Karpas-422 (cell line): Measurements from ENCODE around the gene TKFC. TPM values are rescaled to one million over a fixed set of nuclear protein-coding genes. Genes with fewer than 3 reads are reported as not detected.
A peak's percentile ranks its signal among the peaks of the same experiment; 100 is the strongest.

ENCODE experiments used
- DNase-seq: peaks from one replicate; pipeline ENCODE4 v3.0.0-alpha.2; 2015
- H2AFZ ChIP-seq: fragments of 200-600 bp; sonication (generic); 2 replicates; pipeline ENCODE4 v1.6.1; 2014; ENCODE audit warnings: antibody characterized with exemption, low read length, mixed read lengths
- H3K27ac ChIP-seq: fragments of 200-600 bp; sonication (generic); 2 replicates; pipeline ENCODE4 v1.5.1; 2014; ENCODE audit warnings: mild to moderate bottlenecking, low read length, moderate library complexity
- H3K27me3 ChIP-seq: fragments of 200-600 bp; sonication (generic); 2 replicates; pipeline ENCODE4 v1.6.1; 2014; ENCODE audit warnings: low read length, mixed read lengths
- H3K36me3 ChIP-seq: fragments of 200-600 bp; sonication (generic); 2 replicates; pipeline ENCODE4 v1.6.1; 2014; ENCODE audit warnings: low read length, mixed read lengths; ENCODE audit not compliant: insufficient read depth
- H3K4me1 ChIP-seq: fragments of 200-600 bp; sonication (generic); 2 replicates; pipeline ENCODE4 v1.6.1; 2014; ENCODE audit warnings: mild to moderate bottlenecking, low read length, mixed read lengths
- H3K4me2 ChIP-seq: fragments of 200-600 bp; sonication (generic); 2 replicates; pipeline ENCODE4 v1.6.1; 2014; ENCODE audit warnings: low read length, low read depth, mild to moderate bottlenecking; ENCODE audit not compliant: poor library complexity, severe bottlenecking
- H3K4me3 ChIP-seq: fragments of 200-600 bp; sonication (generic); 2 replicates; pipeline ENCODE4 v1.5.1; 2014; ENCODE audit warnings: mild to moderate bottlenecking, antibody characterized with exemption, low read length, mixed read lengths
- H3K79me2 ChIP-seq: fragments of 200-600 bp; sonication (generic); 2 replicates; pipeline ENCODE4 v1.6.1; 2014; ENCODE audit warnings: mild to moderate bottlenecking, low read length, mixed read lengths
- H3K9ac ChIP-seq: fragments of 200-600 bp; sonication (generic); 2 replicates; pipeline ENCODE4 v1.6.0; 2014; ENCODE audit warnings: low read length
- H3K9me2 ChIP-seq: fragments of 200-600 bp; sonication (generic), shearing (Covaris generic); replicated peaks from 2 replicates; pipeline ENCODE4 v1.6.0; 2014; ENCODE audit warnings: mild to moderate bottlenecking, low read length, moderate library complexity; ENCODE audit not compliant: insufficient read depth
- H3K9me3 ChIP-seq: fragments of 300-700, 200-600 bp; sonication (generic); 2 replicates; pipeline ENCODE4 v1.6.1; 2014; ENCODE audit warnings: low read length, mixed read lengths
- H4K20me1 ChIP-seq: fragments of 200-600 bp; sonication (generic); 2 replicates; pipeline ENCODE4 v1.6.1; 2014; ENCODE audit warnings: mild to moderate bottlenecking, antibody characterized with exemption, low read length, low read depth; ENCODE audit not compliant: insufficient read depth
- total RNA-seq: library from RNA; depleted of rRNA; stranded (reverse); fragments of >200 nt; shearing (Covaris generic); gene quantifications from 2 replicates; pipeline ENCODE4 v1.2.3, GENCODE V29; 2014; ENCODE audit warnings: low replicate concordance

Gene TKFC
- total RNA-seq, 1 experiment from 2014 or later: 72.6 TPM

DNA sequence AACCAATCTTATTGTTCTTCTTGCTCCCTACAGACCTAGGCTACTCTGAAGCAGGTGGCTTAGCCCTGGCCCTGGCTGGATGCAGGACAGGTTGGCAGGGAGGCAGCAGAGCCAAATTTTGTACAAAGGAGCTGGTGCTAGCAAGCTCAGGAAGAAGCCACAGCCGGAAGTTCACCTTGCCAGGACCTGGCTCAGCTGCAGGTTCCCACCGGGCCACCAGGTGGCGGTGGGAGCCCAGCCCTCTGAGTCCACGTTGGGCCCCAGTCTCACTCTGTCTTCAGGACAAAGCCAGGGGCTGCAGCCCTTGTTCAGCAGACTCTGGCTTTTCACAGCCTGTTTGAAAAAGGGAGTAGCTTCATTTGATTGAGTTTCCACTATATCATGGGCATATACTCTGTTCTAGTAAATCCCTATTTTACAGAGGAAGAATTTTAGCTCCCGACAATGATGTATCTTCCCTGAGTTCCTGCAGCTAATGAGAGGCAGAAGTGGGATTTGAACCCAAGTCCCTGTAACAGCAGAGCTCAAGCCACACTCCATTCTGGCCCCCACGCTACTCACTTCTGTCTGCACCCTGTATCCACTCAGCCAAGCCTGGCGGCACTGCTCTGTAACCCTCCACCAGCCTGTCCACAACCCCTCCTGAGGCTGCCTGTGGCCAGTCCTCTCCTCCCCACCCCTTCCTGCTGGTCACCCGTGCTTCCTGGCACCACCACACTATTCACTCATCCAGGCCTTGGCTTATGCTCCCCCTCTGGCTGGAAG, 3.3 kb downstream of the TKFC start:
- Histone ChIP-seq H3K36me3 (no peaks in the 10 kb centered on the region; the same call in 1 of the 2 replicates), H3K27me3 (no peaks in the 10 kb centered on the region), H2AFZ (no peak overlapping the region; the same call in 1 of the 2 replicates), H4K20me1 (peaks cover 12% of the 10 kb centered on the region), H3K9me3 (no peaks in the 10 kb centered on the region), H3K4me1 (peaks cover 37% of the 10 kb centered on the region), H3K79me2 (peaks cover 32% of the 10 kb centered on the region), H3K4me3 (no peak overlapping the region), H3K4me2 (peak overlapping the region; percentile 25), H3K9me2 (no peaks in the 10 kb centered on the region), H3K9ac (peak overlapping the region; percentile 53), H3K27ac (no peak overlapping the region)
- DNase-seq: peak; percentile 95

DNA sequence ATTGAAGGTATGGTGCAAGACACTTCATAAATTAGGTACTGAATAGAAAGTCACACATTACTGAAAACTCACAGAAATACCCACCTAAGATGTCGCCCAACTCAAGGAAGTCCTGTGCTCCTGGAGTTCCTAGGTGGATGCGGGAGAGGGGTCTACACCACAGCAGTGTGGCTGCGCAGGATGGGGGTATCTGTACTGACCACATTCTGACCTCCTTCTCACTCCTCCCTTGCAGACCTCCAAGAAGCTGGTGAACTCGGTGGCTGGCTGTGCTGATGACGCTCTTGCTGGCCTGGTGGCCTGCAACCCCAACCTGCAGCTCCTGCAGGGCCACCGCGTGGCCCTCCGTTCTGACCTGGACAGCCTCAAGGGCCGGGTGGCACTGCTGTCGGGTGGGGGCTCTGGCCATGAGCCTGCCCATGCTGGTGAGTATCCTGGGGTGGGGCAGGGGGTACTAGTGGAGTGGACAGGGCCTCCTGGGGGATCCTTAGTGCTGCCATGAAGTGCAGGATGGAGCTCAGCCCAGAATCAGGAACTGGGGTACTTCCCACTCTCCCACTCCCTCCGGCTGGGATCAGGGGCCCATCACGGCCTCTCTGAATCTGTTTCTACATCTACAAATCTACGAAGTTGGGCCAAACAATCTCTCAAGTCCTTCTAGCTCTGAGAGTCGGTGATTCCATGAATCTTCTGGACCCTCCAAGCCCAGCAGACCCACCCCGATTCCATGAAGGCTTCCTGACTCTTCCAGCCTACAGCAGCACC, 4.9 kb downstream of the TKFC start:
- no peak overlapping the region for H3K4me2 ChIP-seq
- peaks cover 5% of the 10 kb centered on the region for H3K36me3 ChIP-seq
- DNase-seq: no peak
- no peaks in the 10 kb centered on the region for H3K27me3 ChIP-seq
- H3K27ac ChIP-seq: no peak overlapping the region
- no peaks in the 10 kb centered on the region for H3K9me3 ChIP-seq
- peaks cover 30% of the 10 kb centered on the region for H3K4me1 ChIP-seq
- no peaks in the 10 kb centered on the region for H4K20me1 ChIP-seq
- no peak overlapping the region for H2AFZ ChIP-seq
- H3K4me3 ChIP-seq: no peak overlapping the region
- H3K9ac ChIP-seq: no peak overlapping the region
- peaks cover 17% of the 10 kb centered on the region for H3K79me2 ChIP-seq
- H3K9me2 ChIP-seq: no peaks in the 10 kb centered on the region

DNA sequence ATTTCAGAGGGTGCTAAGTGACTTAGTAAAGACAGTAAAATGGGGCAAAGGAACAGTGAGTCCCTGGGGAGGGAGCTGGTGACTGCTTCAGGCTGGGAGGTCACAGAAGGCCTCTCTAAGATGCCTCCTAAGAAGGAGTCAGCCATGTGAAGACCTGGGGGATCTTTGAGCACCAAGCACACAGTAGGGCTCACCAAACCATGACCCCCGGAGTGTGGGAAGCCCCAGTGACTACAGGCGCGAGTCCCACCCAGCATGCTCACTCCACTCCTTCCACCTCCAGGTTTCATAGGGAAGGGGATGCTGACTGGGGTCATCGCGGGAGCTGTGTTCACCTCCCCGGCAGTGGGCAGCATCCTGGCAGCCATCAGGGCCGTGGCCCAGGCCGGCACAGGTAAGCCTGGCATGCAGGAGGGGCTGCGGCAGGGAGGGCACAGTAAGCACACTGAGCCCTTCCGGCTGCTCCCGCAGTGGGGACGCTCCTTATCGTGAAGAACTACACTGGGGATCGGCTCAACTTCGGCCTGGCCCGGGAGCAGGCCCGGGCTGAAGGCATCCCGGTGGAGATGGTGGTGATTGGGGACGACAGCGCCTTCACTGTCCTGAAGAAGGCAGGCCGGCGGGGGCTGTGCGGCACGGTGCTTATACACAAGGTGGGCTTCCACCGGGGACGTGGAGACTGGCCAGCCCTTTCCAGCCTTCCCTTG, 5.9 kb downstream of the TKFC start:
- Histone ChIP-seq H3K9me2 (no peaks in the 10 kb centered on the region), H3K4me2 (no peak overlapping the region), H3K4me1 (peaks cover 25% of the 10 kb centered on the region), H3K79me2 (peaks cover 9% of the 10 kb centered on the region), H3K4me3 (no peak overlapping the region), H3K9ac (no peak overlapping the region), H3K9me3 (no peaks in the 10 kb centered on the region), H4K20me1 (no peaks in the 10 kb centered on the region), H3K27me3 (no peaks in the 10 kb centered on the region), H3K27ac (no peak overlapping the region), H3K36me3 (peaks cover 5% of the 10 kb centered on the region), H2AFZ (no peak overlapping the region)
- no peak for DNase-seq

DNA sequence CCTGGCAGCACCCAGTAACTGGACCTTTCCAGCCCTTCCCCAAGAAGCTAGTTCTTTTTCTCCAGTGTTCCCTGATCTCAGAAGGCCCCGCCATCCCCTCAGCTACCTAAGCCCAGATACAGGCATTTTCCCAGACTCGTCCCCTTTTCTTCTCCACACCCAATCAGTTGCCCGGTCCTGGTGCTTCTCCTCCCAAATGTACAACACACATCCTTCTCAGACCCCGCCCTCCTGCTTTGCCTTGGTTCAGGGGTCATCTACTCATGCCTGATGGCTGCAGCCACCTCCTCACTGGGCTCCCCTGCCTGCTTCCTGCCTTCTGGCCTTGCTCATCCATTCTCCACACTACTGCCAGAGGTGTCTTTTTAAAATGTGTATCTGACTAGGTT, 6.5 kb downstream of the TKFC start:
- Histone ChIP-seq H3K4me3 (no peak overlapping the region), H3K9me2 (no peaks in the 10 kb centered on the region), H3K36me3 (peaks cover 5% of the 10 kb centered on the region), H4K20me1 (no peaks in the 10 kb centered on the region), H3K4me2 (no peak overlapping the region), H2AFZ (no peak overlapping the region), H3K9me3 (no peaks in the 10 kb centered on the region), H3K27me3 (no peaks in the 10 kb centered on the region), H3K9ac (no peak overlapping the region), H3K79me2 (peaks cover 5% of the 10 kb centered on the region; the same call in 1 of the 2 replicates), H3K4me1 (peaks cover 20% of the 10 kb centered on the region), H3K27ac (no peak overlapping the region)
- DNase-seq: no peak

DNA sequence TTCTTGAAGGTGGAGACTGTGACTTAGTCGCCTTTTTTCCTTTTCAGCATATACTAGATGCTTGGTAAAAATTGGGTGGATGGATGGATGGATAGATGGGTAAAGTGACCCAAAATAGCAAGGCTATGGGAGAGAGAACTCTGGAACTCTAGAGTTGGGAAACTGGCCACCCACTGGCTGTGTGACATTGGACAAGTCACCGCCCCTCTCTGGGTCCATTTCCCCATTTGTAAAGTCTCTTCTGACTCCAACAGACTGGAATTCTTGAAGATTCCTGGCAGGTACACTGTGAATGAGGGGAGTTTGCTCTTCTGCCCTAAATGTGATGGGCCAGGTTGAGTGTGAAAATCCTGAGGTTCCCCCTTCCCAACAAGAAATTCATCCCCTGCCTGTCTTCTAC, 8.0 kb downstream of the TKFC start:
- H3K27me3 ChIP-seq: no peaks in the 10 kb centered on the region
- H3K4me2 ChIP-seq: no peak overlapping the region
- H3K27ac ChIP-seq: no peak overlapping the region
- H2AFZ ChIP-seq: no peak overlapping the region
- H4K20me1 ChIP-seq: no peaks in the 10 kb centered on the region
- no peak for DNase-seq
- H3K4me3 ChIP-seq: no peak overlapping the region
- H3K36me3 ChIP-seq: peaks cover 5% of the 10 kb centered on the region
- peaks cover 6% of the 10 kb centered on the region for H3K4me1 ChIP-seq
- no peak overlapping the region for H3K9ac ChIP-seq
- H3K9me2 ChIP-seq: no peaks in the 10 kb centered on the region
- H3K79me2 ChIP-seq: no peaks in the 10 kb centered on the region
- no peaks in the 10 kb centered on the region for H3K9me3 ChIP-seq

DNA sequence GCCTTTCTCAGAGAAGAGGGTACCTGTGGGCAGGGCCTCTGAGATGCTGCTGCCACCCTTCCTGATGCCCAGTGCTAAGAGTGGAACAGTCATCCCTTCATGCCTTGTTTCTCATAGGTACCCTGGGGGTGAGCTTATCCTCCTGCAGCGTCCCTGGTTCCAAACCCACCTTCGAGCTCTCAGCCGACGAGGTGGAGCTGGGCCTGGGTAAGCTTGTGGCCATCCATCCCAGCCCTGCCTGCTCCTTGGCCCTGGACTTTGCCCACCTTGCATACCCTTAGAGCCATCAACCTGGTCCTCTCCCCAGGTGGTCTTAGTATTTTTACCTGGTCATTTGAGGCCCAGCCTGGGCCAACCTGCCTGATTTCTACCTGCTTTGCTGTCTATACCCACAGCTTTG, 8.7 kb downstream of the TKFC start:
- Histone ChIP-seq H3K36me3 (peaks cover 5% of the 10 kb centered on the region), H3K4me3 (no peak overlapping the region), H4K20me1 (no peaks in the 10 kb centered on the region), H3K9me2 (no peaks in the 10 kb centered on the region), H3K4me2 (no peak overlapping the region), H3K9me3 (no peaks in the 10 kb centered on the region), H2AFZ (no peak overlapping the region), H3K4me1 (no peaks in the 10 kb centered on the region; the same call in 1 of the 2 replicates), H3K27me3 (no peaks in the 10 kb centered on the region), H3K9ac (no peak overlapping the region), H3K79me2 (no peaks in the 10 kb centered on the region), H3K27ac (no peak overlapping the region)
- no peak for DNase-seq

DNA sequence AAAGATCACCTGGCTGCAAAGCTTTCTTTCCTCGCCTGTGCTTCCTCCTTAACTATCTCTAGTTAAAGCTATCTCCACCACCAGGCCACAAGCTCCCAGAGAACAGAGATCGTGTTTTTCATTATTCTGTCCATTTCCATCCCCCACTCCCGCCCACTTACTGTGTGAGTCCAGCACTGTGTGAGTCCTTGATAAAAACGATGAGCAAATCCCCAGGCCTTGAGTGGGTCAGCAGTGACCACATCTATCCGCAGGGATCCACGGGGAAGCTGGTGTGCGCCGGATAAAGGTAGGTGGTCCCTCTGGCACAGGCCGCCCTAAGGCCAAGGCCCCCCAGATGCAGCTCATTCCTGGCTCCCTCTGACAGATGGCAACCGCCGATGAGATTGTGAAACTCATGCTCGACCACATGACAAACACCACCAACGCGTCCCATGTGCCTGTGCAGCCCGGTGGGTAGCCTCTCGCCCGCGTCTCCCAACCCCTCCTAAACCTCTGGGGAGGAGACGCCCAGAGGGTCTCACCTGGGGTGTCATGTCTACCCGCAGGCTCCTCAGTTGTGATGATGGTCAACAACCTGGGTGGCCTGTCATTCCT, 9.3 kb downstream of the TKFC start:
- no peaks in the 10 kb centered on the region for H3K79me2 ChIP-seq
- no peak overlapping the region for H3K9ac ChIP-seq
- no peaks in the 10 kb centered on the region for H3K27me3 ChIP-seq
- no peak overlapping the region for H3K4me3 ChIP-seq
- H3K4me2 ChIP-seq: no peak overlapping the region
- no peak for DNase-seq
- H3K36me3 ChIP-seq: peaks cover 5% of the 10 kb centered on the region
- no peaks in the 10 kb centered on the region for H4K20me1 ChIP-seq
- H3K4me1 ChIP-seq: no peaks in the 10 kb centered on the region
- H2AFZ ChIP-seq: no peak overlapping the region
- no peaks in the 10 kb centered on the region for H3K9me3 ChIP-seq
- H3K27ac ChIP-seq: no peak overlapping the region
- H3K9me2 ChIP-seq: no peaks in the 10 kb centered on the region
